ENCODE measurements around the gene TIMM21.

DNA sequence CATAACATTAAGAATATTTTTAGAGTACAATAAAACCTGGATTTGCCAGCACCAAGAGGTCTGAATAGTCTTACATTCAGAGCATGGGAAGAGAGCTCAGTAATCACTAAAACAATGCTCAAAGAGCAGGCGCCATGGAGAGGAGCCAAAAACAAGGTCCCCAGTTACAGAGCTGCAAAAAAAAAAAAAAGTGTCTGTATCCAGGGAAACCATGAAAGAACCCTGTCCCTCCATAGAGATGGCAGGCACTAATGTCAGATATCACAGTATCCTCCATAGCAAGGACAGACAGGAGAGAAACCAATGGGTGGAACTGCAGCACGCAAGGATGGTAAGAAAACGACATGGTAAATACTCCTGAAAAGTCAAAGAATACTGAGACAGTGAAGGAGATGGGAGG lies 20.2 kb upstream of the TIMM21 start:
- TF ChIP-seq EP300 (IDR thresholded peaks at IDR 0.05; ENCODE audit: borderline replicate concordance) (no peak), CEBPB (IDR thresholded peaks at IDR 0.05) (no peak), EGR1 (IDR thresholded peaks at IDR 0.05) (no peak), CREB1 (IDR thresholded peaks at IDR 0.05; ENCODE audit: low read depth) (no peak), TCF12 (IDR thresholded peaks at IDR 0.05; ENCODE audit: low read depth) (no peak), TAF1 (IDR thresholded peaks at IDR 0.05; ENCODE audit: low read depth) (no peak), RAD21 (IDR thresholded peaks at IDR 0.05; ENCODE audit: low read depth) (no peak)
- TF ChIP-seq, protein P1, sequence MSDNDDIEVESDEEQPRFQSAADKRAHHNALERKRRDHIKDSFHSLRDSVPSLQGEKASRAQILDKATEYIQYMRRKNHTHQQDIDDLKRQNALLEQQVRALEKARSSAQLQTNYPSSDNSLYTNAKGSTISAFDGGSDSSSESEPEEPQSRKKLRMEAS (IDR thresholded peaks at IDR 0.05) = no peak
- TF ChIP-seq, protein P2, sequence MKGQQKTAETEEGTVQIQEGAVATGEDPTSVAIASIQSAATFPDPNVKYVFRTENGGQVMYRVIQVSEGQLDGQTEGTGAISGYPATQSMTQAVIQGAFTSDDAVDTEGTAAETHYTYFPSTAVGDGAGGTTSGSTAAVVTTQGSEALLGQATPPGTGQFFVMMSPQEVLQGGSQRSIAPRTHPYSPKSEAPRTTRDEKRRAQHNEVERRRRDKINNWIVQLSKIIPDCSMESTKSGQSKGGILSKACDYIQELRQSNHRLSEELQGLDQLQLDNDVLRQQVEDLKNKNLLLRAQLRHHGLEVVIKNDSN (IDR thresholded peaks at IDR 0.05) = no peak
